PC-3 (cell line): ENCODE measurements around the gene HOXB6. TPM values are rescaled to one million over a fixed set of nuclear protein-coding genes. Genes with fewer than 3 reads are reported as not detected.

Experiments used
- ATAC-seq: fragments of 200-7000 bp; cut with Tn5 transposase; 2 replicates; pipeline ENCODE4 v1.9.1; 2020; ENCODE audit warnings: mild to moderate bottlenecking, moderate library complexity
- BruUV-seq: library from RNA; stranded (reverse); fragments of 400-500 nt; replicated peaks from 2 replicates; lab custom pipeline; 2021; lab: Mats Ljungman, UMichigan
- CTCF ChIA-PET: fragments of 300-600 bp; sonication (Branson Sonifier 250); formaldehyde crosslinking; loops from one replicate; lab custom pipeline; 2022; ENCODE audit warnings: antibody characterized with exemption; lab: Charles Lee
- POLR2A ChIA-PET: fragments of 300-600 bp; sonication (Branson Sonifier 250); formaldehyde crosslinking; loops from one replicate; lab custom pipeline; 2022; ENCODE audit warnings: antibody characterized with exemption; ENCODE audit not compliant: unreplicated experiment; lab: Charles Lee
- DNase-seq: peaks from one replicate; pipeline ENCODE4 v3.0.0-alpha.2; 2015
- H2AFZ ChIP-seq: fragments of 300-600 bp; sonication (generic); 2 replicates; pipeline ENCODE4 v1.6.0; 2016; ENCODE audit warnings: antibody characterized with exemption, low read length
- H3F3A ChIP-seq: fragments of 300-600 bp; sonication (generic); one replicate; pipeline ENCODE4 v1.6.0; 2017; ENCODE audit warnings: antibody characterized with exemption, low read length, control low read depth, mild to moderate bottlenecking; ENCODE audit not compliant: unreplicated experiment
- H3K27ac ChIP-seq: fragments of 300-600 bp; sonication (generic); 2 replicates; pipeline ENCODE4 v1.5.1; 2016; ENCODE audit warnings: mild to moderate bottlenecking, low read length
- H3K27me3 ChIP-seq: fragments of 300-600 bp; sonication (generic); 2 replicates; pipeline ENCODE4 v1.6.1; 2016; ENCODE audit warnings: low read length, mixed read lengths
- H3K36me3 ChIP-seq: fragments of 300-600 bp; sonication (generic); 2 replicates; pipeline ENCODE4 v1.6.1; 2016; ENCODE audit warnings: low read depth, mixed run types, low read length, mixed read lengths
- H3K4me1 ChIP-seq: fragments of 300-600 bp; sonication (generic); 2 replicates; pipeline ENCODE4 v1.5.1; 2016; ENCODE audit warnings: low read length; ENCODE audit not compliant: insufficient read depth
- H3K4me2 ChIP-seq: fragments of 300-600 bp; sonication (generic); 2 replicates; pipeline ENCODE4 v1.6.0; 2016; ENCODE audit warnings: low read length
- H3K4me3 ChIP-seq: fragments of 300-600 bp; sonication (generic); 2 replicates; pipeline ENCODE4 v1.5.1; 2016; ENCODE audit warnings: mild to moderate bottlenecking, low read length, mixed read lengths
- H3K79me2 ChIP-seq: fragments of 300-600 bp; sonication (generic); 2 replicates; pipeline ENCODE4 v1.6.1; 2017; ENCODE audit warnings: low read length, mixed read lengths
- H3K9ac ChIP-seq: fragments of 300-600 bp; sonication (generic); 2 replicates; pipeline ENCODE4 v1.6.0; 2016; ENCODE audit warnings: mild to moderate bottlenecking, low read length
- H3K9me2 ChIP-seq: fragments of 300-600 bp; sonication (generic); replicated peaks from 2 replicates; pipeline ENCODE4 v1.6.1; 2016; ENCODE audit warnings: mixed run types, low read length, mixed read lengths
- H3K9me3 ChIP-seq: fragments of 300-600 bp; sonication (generic); 2 replicates; pipeline ENCODE4 v1.6.1; 2016; ENCODE audit warnings: low read length, mixed read lengths
- H4K20me1 ChIP-seq: fragments of 300-600 bp; sonication (generic); 2 replicates; pipeline ENCODE4 v1.6.1; 2016; ENCODE audit warnings: low read length, mixed read lengths
- CTCF ChIP-seq: fragments of 300-600 bp; sonication (generic); conservative IDR thresholded peaks from 2 replicates; pipeline ENCODE4 v1.5.1; 2017; ENCODE audit warnings: antibody characterized with exemption, low read depth, mild to moderate bottlenecking, low read length
- EZH2 ChIP-seq: fragments of 300-600 bp; sonication (generic); IDR thresholded peaks from one replicate; pipeline ENCODE4 v1.6.1; 2017; ENCODE audit warnings: antibody characterized with exemption, mild to moderate bottlenecking, low read length; ENCODE audit not compliant: unreplicated experiment
- EZH2phosphoT487 ChIP-seq: fragments of 300-600 bp; sonication (generic); IDR thresholded peaks from 2 replicates; pipeline ENCODE4 v1.6.1; 2018; ENCODE audit warnings: mild to moderate bottlenecking, antibody characterized with exemption, low read length, borderline replicate concordance
- intact Hi-C: fragments of 100-400 bp; cut with micrococcal nuclease; formaldehyde crosslinking; loops from 2 replicates; pipeline ENCODE4 v1.9.0; 2023
- total RNA-seq: library from RNA; depleted of rRNA; stranded (reverse); fragments of >200 nt; gene quantifications from 2 replicates; pipeline ENCODE4 v1.2.3, GENCODE V29; 2014

HOXB6 gene
- total RNA-seq, 1 experiment from 2014 or later: 9.5 TPM

- TF ChIP-seq CTCF (no peak), EZH2 (no peak), EZH2phosphoT487 (no peak)
- H3K9me2 ChIP-seq: no peaks in the 10 kb centered on the region
- H3F3A ChIP-seq: no peaks in the 10 kb centered on the region
- CTCF ChIA-PET: interaction anchor here (0.7 kb wide), 1 partner anchor 326 kb away, joined by 4 read pairs; no protein-coding TSS in a partner anchor
- H3K36me3 ChIP-seq: no peaks in the 10 kb centered on the region
- DNase-seq (no peak), ATAC-seq (no peak)
- H3K9ac ChIP-seq: no peak overlapping the region
- H2AFZ ChIP-seq: no peak overlapping the region
- H3K4me1 ChIP-seq: peaks cover 14% of the 10 kb centered on the region
- no peaks in the 10 kb centered on the region for H3K79me2 ChIP-seq
- no peak overlapping the region for H3K27ac ChIP-seq
- intact Hi-C loops: no loop called here
- no peaks in the 10 kb centered on the region for H3K9me3 ChIP-seq
- H4K20me1 ChIP-seq: no peaks in the 10 kb centered on the region
- H3K4me3 ChIP-seq: no peak overlapping the region
- H3K27me3 ChIP-seq: no peaks in the 10 kb centered on the region
- POLR2A ChIA-PET: no interaction called here
- H3K4me2 ChIP-seq: no peak overlapping the region
- no TSS peak for BruUV-seq
Measured at GRCh38 chr17:48590607-48591161, 14.1 kb downstream of the HOXB6 start.

GRCh38 chr17:48589831-48590606 lies 14.8 kb downstream of the HOXB6 start, which contains the start of gene HOXB3:
HOXB3 (minus strand) TSS chr17:48590241; CDS start chr17:48552474, 37,767 bp downstream.
- H3K4me3 ChIP-seq: no peak within 1 kb of the TSS
- no peaks in the 10 kb centered on the region for H3K27me3 ChIP-seq

More at GRCh38 chr17:48589831-48590606, 14.8 kb downstream of the HOXB6 start, which contains the start of gene HOXB3:
- H3K27ac ChIP-seq: no peak within 1 kb of the TSS
- H3K4me2 ChIP-seq: no peak within 1 kb of the TSS
- no peaks in the 10 kb centered on the region for H3F3A ChIP-seq
- no peak within 1 kb of the TSS for H2AFZ ChIP-seq
- no peaks in the 10 kb centered on the region for H3K9me2 ChIP-seq
- intact Hi-C loops: no loop called here
- CTCF ChIA-PET: no interaction called here
- TF ChIP-seq CTCF (no peak), EZH2phosphoT487 (no peak), EZH2 (no peak)
- no peaks in the 10 kb centered on the region for H3K36me3 ChIP-seq
- H3K9ac ChIP-seq: no peak within 1 kb of the TSS
- H3K9me3 ChIP-seq: no peaks in the 10 kb centered on the region
- POLR2A ChIA-PET: no interaction called here
- DNase-seq (no peak), ATAC-seq (no peak)
- peaks cover 14% of the 10 kb centered on the region for H3K4me1 ChIP-seq
- no peaks in the 10 kb centered on the region for H4K20me1 ChIP-seq
- H3K79me2 ChIP-seq: no peaks in the 10 kb centered on the region
- no TSS peak for BruUV-seq
